ENCODE data around the gene AP4M1. TPM values are rescaled to one million over a fixed set of nuclear protein-coding genes. Genes with fewer than 3 reads are reported as not detected.
A peak's percentile ranks its signal among the peaks of the same experiment; 100 is the strongest.

Gene AP4M1
- total RNA-seq, 2 donors from 2014 or later = 6.0 to 11.2 TPM

DNA sequence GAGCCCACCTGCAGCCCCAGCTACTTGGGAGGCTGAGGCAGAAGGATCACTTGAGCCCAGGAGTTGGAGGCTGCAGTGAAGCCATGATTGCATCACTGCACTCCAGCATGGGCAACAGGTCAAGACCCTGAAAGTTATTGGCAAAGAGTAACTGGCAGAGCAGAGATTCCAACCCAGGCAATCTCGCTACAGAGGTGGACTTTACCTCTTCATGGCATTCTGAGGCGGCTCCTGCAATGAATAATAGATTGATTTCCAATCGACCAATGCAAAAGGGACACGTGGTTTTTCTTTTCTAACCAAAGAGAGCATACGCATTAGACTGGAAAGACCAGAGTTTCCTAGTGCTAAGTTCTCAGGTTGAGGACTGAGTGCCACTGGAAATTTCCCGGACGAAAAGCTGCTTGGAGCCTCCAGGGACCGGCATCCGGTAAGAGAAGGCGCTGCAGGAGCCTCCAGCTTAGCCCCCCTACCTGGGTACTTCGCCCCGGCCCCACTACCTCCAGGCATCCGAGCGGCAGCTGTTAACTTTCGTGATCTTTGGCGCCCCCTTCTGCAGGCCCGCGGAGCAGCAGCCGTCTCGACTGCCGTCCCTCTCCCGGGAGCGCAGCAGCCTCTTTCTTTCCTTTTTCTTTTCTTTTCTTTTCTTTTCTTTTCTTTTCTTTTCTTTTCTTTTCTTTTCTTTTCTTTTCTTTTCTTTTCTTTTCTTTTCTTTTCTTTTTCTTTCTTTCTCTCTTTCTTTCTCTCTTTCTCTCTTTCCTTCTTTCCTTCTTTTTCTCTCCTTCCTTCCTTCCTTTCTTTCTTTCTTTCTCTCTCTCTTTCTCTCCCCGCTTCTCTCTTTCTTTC is 29.4 kb downstream of the AP4M1 start:
- H3K4me1 ChIP-seq = peaks cover 42% of the 10 kb centered on the region
- no peaks in the 10 kb centered on the region for H3K36me3 ChIP-seq (replicated peaks in 1 of 2; ENCODE audit: insufficient read depth in 1 of 2, low read depth in 2 of 2)
- no peaks in the 10 kb centered on the region for H3K27me3 ChIP-seq
- DNase-seq (peak; percentile 84 to 92 (median 88)), ATAC-seq (peak; percentile 57)
- peak overlapping the region in 3 of 4 donors; percentile 56 to 87 (median 84) for H3K27ac ChIP-seq
- no peak overlapping the region for H3K4me3 ChIP-seq
- 3 to 5% methylated on average over 24 of the region's 24 CpGs for WGBS, 2 donors
- TF ChIP-seq POLR2A (IDR thresholded peaks at IDR 0.05) = peak in 2 of 3 donors; percentile 30 to 56
- TF ChIP-seq, protein P1, sequence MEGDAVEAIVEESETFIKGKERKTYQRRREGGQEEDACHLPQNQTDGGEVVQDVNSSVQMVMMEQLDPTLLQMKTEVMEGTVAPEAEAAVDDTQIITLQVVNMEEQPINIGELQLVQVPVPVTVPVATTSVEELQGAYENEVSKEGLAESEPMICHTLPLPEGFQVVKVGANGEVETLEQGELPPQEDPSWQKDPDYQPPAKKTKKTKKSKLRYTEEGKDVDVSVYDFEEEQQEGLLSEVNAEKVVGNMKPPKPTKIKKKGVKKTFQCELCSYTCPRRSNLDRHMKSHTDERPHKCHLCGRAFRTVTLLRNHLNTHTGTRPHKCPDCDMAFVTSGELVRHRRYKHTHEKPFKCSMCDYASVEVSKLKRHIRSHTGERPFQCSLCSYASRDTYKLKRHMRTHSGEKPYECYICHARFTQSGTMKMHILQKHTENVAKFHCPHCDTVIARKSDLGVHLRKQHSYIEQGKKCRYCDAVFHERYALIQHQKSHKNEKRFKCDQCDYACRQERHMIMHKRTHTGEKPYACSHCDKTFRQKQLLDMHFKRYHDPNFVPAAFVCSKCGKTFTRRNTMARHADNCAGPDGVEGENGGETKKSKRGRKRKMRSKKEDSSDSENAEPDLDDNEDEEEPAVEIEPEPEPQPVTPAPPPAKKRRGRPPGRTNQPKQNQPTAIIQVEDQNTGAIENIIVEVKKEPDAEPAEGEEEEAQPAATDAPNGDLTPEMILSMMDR (IDR thresholded peaks at IDR 0.05) = peak; percentile 78 to 98 (median 85)
- no peaks in the 10 kb centered on the region for H3K9me3 ChIP-seq
- intact Hi-C loops (cut with DNase I) = loop anchor here (10.0 kb wide), 2 partner anchors 84 to 204 kb away; partner anchors contain the start of gene PVRIG

DNA sequence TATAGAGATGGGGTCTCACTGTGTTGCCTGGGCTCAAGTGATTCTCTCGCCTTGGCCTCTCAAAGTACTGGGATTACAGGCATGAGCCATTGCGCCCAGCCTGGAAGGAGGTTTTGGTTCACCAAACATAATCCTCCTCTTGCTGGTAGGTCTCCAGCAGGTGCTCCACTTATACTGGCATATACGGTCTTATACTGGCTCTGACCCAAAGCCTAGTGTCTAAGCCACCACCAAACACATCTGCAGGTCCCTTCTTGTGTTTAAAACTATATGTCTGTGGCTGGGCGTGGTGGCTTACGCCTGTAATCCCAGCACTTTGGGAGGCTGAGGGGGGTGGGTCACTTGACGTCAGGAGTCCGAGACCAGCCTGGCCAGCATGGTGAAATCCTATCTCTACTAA is 30.7 kb downstream of the AP4M1 start:
- no peak for TF ChIP-seq POLR2A (IDR thresholded peaks at IDR 0.05)
- TF ChIP-seq, protein P1 (IDR thresholded peaks at IDR 0.05) = no peak
- Histone ChIP-seq H3K36me3 (replicated peaks in 1 of 2; ENCODE audit: insufficient read depth in 1 of 2, low read depth in 2 of 2) (no peaks in the 10 kb centered on the region), H3K27ac (no peak overlapping the region), H3K4me3 (no peak overlapping the region), H3K9me3 (no peaks in the 10 kb centered on the region), H3K27me3 (no peaks in the 10 kb centered on the region), H3K4me1 (peaks cover 36% of the 10 kb centered on the region)
- ATAC-seq (no peak), DNase-seq (no peak)
- intact Hi-C loops (cut with DNase I) = loop anchor here (10.0 kb wide), 2 partner anchors 83 to 203 kb away; partner anchors contain the start of gene PVRIG
- 52 to 60% methylated on average over 3 to 7 of the region's 7 CpGs for WGBS, 2 donors

DNA sequence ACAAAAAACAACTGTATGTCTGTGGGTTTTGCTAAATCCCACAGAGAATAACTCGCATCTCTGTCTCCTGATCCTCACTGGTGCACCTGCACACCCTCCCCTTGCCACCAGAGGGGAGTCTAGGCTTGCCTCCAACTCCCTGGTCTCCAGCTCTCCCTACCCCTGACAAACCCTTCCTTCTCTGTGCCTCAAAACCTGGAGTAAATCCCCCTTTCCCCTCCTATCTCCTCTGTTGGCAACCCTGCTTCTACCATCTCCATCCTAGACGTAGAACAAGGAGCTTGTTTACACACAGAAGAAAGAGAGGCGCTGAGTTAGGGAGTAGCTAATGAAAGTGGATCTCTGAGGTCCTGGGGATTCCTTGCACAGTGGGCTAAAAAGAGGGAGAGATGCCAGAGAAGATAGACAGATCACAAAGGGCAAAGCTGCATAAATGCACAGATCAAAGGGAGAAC is 31.3 kb downstream of the AP4M1 start:
- H3K4me3 ChIP-seq = no peak overlapping the region
- intact Hi-C loops (cut with DNase I) = loop anchor here (10.0 kb wide), 2 partner anchors 82 to 202 kb away; partner anchors contain the start of gene PVRIG
- DNase-seq = peak; percentile 68 to 78 (median 72)
- TF ChIP-seq, protein P1 (IDR thresholded peaks at IDR 0.05) = peak; percentile 71 to 98 (median 80)
- TF ChIP-seq POLR2A (IDR thresholded peaks at IDR 0.05) = no peak
- H3K36me3 ChIP-seq (replicated peaks in 1 of 2; ENCODE audit: insufficient read depth in 1 of 2, low read depth in 2 of 2) = no peaks in the 10 kb centered on the region
- peak; percentile 73 for ATAC-seq
- peaks cover 34% of the 10 kb centered on the region for H3K4me1 ChIP-seq
- no peaks in the 10 kb centered on the region for H3K9me3 ChIP-seq
- H3K27me3 ChIP-seq = no peaks in the 10 kb centered on the region
- WGBS, 2 donors = 20 to 22% methylated on average over 3 of the region's 3 CpGs
- H3K27ac ChIP-seq = no peak overlapping the region

DNA sequence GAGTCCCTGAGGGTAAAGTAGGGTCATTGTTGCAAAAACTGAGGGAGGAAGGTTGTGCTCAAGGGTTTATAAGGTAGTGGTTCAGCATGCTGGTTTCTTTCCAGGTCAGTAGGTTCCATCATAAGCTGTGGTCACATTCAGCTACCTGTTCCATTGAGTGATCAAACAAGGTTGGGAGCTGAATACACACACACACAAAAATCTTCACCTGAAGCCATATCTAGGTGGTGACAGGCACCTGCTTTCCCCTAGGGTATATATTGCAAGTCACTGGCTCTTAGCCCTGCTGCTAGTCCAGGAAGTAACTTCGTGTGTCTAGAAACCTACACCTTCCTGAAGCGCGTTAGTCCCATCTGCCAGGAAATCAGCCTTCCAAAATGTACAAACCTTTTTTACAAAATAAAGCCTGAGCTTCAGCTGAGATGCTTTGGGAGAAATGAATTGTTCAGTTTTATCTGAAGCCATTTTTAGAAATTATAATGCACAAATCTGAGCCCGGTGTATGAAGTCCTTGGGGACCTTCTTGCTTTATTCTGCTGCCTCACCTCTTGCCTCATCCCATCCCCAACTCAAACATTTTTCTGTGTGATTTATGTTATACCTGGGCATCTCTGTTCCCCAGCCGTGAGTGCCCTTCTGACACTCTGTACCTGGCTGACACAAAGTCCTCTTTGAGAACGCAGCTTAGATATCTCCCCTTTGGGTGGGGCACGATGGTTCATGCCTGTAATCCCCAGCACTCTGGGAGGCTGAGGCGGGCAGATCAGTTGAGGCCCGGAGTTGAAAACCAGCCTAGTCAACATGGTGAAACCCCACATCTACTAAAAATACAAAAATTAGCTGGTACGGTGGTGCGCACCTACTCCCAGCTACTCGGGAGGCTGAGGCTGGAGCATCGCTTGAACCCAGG is 36.7 kb downstream of the AP4M1 start:
- no peak overlapping the region for H3K27ac ChIP-seq

More for the DNA sequence above, 36.7 kb downstream of the AP4M1 start:
- 78 to 86% methylated on average over 12 to 13 of the region's 13 CpGs for WGBS, 2 donors
- Histone ChIP-seq H3K4me3 (no peak overlapping the region), H3K36me3 (replicated peaks in 1 of 2; ENCODE audit: insufficient read depth in 1 of 2, low read depth in 2 of 2) (no peaks in the 10 kb centered on the region), H3K9me3 (no peaks in the 10 kb centered on the region), H3K4me1 (peaks cover 5% of the 10 kb centered on the region), H3K27me3 (no peaks in the 10 kb centered on the region)
- intact Hi-C loops (cut with DNase I) = loop anchor here (10.0 kb wide), 2 partner anchors 77 to 197 kb away; partner anchors contain the start of gene PVRIG
- no peak for DNase-seq
- ATAC-seq = no peak
- no peak for TF ChIP-seq POLR2A (IDR thresholded peaks at IDR 0.05)
- TF ChIP-seq, protein P1 (IDR thresholded peaks at IDR 0.05) = no peak
